ENCODE data around the gene ERCC1. TPM values are rescaled to one million over a fixed set of nuclear protein-coding genes. Genes with fewer than 3 reads are reported as not detected.
A peak's percentile ranks its signal among the peaks of the same experiment; 100 is the strongest.

The ERCC1 gene
- total and polyA plus RNA-seq, 2 of the 13 experiments (the other 11 are each of a cell fraction or from before 2014, with no cell fraction given) = 40.0 to 66.4 TPM

- TF ChIP-seq, protein P1, sequence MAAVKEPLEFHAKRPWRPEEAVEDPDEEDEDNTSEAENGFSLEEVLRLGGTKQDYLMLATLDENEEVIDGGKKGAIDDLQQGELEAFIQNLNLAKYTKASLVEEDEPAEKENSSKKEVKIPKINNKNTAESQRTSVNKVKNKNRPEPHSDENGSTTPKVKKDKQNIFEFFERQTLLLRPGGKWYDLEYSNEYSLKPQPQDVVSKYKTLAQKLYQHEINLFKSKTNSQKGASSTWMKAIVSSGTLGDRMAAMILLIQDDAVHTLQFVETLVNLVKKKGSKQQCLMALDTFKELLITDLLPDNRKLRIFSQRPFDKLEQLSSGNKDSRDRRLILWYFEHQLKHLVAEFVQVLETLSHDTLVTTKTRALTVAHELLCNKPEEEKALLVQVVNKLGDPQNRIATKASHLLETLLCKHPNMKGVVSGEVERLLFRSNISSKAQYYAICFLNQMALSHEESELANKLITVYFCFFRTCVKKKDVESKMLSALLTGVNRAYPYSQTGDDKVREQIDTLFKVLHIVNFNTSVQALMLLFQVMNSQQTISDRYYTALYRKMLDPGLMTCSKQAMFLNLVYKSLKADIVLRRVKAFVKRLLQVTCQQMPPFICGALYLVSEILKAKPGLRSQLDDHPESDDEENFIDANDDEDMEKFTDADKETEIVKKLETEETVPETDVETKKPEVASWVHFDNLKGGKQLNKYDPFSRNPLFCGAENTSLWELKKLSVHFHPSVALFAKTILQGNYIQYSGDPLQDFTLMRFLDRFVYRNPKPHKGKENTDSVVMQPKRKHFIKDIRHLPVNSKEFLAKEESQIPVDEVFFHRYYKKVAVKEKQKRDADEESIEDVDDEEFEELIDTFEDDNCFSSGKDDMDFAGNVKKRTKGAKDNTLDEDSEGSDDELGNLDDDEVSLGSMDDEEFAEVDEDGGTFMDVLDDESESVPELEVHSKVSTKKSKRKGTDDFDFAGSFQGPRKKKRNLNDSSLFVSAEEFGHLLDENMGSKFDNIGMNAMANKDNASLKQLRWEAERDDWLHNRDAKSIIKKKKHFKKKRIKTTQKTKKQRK (IDR thresholded peaks at IDR 0.05; ENCODE audit: low read length) = no peak
- no peak for TF ChIP-seq ZEB1 (IDR thresholded peaks at IDR 0.05; ENCODE audit: insufficient replicate concordance, low read depth)
- no peak; the same call in 1 of the 2 replicates for TF ChIP-seq ZNF230 (CRISPR knock-in tag; IDR thresholded peaks at IDR 0.05)
- TF ChIP-seq CC2D1A (CRISPR knock-in tag; IDR thresholded peaks at IDR 0.05) = no peak
- TF ChIP-seq, protein P2, sequence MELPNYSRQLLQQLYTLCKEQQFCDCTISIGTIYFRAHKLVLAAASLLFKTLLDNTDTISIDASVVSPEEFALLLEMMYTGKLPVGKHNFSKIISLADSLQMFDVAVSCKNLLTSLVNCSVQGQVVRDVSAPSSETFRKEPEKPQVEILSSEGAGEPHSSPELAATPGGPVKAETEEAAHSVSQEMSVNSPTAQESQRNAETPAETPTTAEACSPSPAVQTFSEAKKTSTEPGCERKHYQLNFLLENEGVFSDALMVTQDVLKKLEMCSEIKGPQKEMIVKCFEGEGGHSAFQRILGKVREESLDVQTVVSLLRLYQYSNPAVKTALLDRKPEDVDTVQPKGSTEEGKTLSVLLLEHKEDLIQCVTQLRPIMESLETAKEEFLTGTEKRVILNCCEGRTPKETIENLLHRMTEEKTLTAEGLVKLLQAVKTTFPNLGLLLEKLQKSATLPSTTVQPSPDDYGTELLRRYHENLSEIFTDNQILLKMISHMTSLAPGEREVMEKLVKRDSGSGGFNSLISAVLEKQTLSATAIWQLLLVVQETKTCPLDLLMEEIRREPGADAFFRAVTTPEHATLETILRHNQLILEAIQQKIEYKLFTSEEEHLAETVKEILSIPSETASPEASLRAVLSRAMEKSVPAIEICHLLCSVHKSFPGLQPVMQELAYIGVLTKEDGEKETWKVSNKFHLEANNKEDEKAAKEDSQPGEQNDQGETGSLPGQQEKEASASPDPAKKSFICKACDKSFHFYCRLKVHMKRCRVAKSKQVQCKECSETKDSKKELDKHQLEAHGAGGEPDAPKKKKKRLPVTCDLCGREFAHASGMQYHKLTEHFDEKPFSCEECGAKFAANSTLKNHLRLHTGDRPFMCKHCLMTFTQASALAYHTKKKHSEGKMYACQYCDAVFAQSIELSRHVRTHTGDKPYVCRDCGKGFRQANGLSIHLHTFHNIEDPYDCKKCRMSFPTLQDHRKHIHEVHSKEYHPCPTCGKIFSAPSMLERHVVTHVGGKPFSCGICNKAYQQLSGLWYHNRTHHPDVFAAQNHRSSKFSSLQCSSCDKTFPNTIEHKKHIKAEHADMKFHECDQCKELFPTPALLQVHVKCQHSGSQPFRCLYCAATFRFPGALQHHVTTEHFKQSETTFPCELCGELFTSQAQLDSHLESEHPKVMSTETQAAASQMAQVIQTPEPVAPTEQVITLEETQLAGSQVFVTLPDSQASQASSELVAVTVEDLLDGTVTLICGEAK (IDR thresholded peaks at IDR 0.05) = no peak
- TF ChIP-seq, protein P2 (CRISPR knock-in tag; IDR thresholded peaks at IDR 0.05) = peak; percentile 5; the same call in 1 of the 2 replicates
- no peak for TF ChIP-seq NR2C2 (CRISPR knock-in tag; IDR thresholded peaks at IDR 0.05; ENCODE audit: borderline replicate concordance)
- no peak for TF ChIP-seq ZNF850 (CRISPR knock-in tag; conservative IDR thresholded peaks at IDR 0.05)
- no peak; the same call in 1 of the 2 replicates for TF ChIP-seq ZFP90 (CRISPR knock-in tag; IDR thresholded peaks at IDR 0.05; ENCODE audit: borderline replicate concordance)
- TF ChIP-seq THYN1 (CRISPR knock-in tag; IDR thresholded peaks at IDR 0.05; ENCODE audit: borderline replicate concordance, low read depth) = no peak
- TF ChIP-seq ZNF558 (CRISPR knock-in tag; IDR thresholded peaks at IDR 0.05; ENCODE audit: borderline replicate concordance) = peak; percentile 81; the same call in 1 of the 2 replicates
- TF ChIP-seq ZNF780A (CRISPR knock-in tag; IDR thresholded peaks at IDR 0.05) = no peak
- TF ChIP-seq ZNF598 (CRISPR knock-in tag; IDR thresholded peaks at IDR 0.05; ENCODE audit: borderline replicate concordance) = no peak
- no peak for TF ChIP-seq FOXK1 (CRISPR knock-in tag; IDR thresholded peaks at IDR 0.05; ENCODE audit: borderline replicate concordance, low read depth)
- TF ChIP-seq ZNF792 (CRISPR knock-in tag; IDR thresholded peaks at IDR 0.05) = no peak
- TF ChIP-seq ZBTB7A (CRISPR knock-in tag; IDR thresholded peaks at IDR 0.05) = no peak
- no peak for TF ChIP-seq ZBTB21 (CRISPR knock-in tag; IDR thresholded peaks at IDR 0.05)
Observed at GRCh38 chr19:45404557-45405434, 18.9 kb downstream of the ERCC1 start, which contains the start of gene PPP1R13L (continued).
